Stimulated activated CD4-positive, alpha-beta T cell treated with anti-CD3 and anti-CD28 coated beads, Interleukin-12 subunit alpha, Interleukin-12 subunit beta, amount 100 ng/mL, for 24 hours (primary cell): Measurements from ENCODE around the gene CDON.
A peak's percentile ranks its signal among the peaks of the same experiment; 100 is the strongest.
"Not testable (repeated sequence)": the region's sequence is repeated elsewhere in the genome, so short reads cannot be mapped to it uniquely, and the experiment has no call there.

Source experiments
- DNase-seq, 2 experiments: peaks; one replicate each; pipeline ENCODE4 v3.0.0-alpha.2; 2020; ENCODE audit warnings: low read depth in 2 of 2

The CDON gene

DNA sequence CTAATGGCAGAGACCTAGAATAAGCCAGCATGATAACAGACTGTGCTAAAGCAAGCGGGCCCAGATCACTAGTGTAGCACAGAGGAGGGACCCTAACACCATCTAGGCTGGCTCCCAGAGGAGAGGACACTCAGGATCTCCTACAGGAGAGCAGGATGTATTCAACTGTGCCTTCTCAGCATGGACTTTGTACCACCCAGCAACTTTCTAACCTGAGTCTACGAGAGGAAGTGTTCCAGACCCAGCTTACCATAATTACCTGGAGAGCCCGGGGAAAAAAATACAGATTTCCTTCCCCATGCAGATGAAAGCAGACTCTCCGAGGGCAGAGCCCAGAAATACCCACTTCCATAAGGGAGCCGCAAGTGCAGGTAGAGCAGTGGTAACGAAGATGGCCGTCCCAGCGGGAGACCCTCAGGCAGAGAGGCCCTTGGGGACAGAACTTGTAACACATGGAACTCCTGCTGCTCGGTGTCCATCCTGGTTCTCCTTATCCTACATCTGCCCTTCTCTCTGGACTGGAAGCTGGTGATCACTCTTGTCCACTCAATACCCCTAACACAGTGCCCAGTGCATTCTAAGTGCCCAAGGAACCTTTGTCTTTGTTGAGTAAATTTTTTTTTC lies 138.2 kb downstream of the CDON start:
- no peak for DNase-seq

DNA sequence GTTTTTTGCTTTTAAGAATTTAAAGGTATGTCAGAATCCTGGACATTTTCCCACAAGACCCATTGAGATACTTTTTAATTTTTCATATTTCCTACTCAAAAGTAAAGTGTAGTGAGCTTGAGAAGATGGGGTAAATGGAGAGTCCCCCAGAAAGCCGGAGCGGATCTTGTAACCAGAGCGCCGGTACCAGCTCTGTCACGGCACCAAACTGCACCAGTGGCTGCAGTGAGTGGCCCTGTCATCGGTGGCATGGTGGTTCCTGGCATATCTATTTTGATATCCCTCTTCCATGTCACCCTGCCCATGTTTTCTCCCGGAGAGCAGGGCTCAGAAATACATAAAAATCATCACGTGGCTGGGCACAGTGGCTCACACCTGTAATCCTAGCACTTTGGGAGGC lies 139.0 kb downstream of the CDON start:
- no peak for DNase-seq

DNA sequence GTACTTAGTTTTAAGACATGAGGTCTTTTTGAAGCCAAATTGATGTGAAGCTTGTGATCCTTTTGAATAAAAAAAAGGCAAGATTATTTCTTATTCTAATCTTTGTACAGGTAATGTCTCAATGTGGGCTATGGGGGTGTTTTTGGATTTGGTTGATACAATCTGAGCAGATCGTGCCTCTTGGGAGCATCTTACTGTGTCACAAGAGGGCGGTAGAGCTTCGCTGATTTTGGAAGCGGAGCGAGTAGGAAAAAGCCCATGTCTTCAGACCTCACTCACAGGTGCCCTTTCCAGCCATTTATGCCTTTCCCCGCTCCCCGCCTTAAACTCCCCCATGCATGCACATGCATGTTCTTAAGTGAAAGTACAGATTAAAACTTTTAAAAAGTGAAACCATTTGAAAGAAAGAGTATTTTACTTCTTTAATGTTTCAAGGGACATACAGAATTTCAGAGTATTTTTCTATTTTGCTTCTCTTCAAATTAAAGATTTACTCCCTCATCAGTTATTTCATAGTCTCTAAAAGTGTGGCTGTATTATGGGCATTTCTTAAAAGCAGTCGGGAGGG lies 139.6 kb downstream of the CDON start:
- peak in 1 of 2 experiments; percentile 41 for DNase-seq

DNA sequence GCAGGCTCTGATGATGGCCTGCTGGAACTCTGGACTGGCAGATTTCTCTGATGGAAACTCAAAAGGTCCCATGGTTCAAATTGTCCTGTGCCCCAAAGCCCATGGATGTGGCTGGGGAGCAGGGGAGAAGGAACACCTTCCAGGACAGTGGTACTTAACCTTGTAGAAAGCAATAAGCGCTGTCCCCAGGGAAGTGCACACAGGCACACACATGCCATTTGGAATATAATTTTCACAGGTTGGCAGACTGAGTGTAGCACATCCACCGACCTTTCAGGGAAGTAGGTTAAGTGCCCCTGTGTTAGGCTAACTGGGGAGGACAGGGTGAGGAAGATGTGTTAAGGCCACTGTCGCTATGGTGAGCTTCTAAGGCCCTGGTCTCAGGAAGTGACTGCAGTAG lies 140.5 kb downstream of the CDON start:
- DNase-seq: no peak

DNA sequence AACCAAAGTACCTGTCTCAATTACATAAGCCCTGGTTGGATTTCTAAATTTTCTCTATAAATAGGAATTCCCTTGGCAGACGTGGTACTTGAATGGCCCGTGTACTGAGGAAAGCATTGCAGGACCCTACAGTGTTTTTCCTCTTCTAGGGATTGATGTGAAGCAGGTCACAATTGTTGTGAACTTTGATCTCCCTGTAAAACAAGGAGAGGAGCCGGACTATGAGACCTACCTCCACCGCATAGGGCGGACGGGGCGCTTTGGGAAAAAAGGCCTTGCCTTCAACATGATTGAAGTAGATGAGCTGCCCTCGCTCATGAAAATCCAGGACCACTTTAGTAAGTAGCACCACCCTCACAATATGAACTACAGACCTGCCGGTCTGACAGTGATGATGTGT lies 141.6 kb downstream of the CDON start:
- DNase-seq: no peak

DNA sequence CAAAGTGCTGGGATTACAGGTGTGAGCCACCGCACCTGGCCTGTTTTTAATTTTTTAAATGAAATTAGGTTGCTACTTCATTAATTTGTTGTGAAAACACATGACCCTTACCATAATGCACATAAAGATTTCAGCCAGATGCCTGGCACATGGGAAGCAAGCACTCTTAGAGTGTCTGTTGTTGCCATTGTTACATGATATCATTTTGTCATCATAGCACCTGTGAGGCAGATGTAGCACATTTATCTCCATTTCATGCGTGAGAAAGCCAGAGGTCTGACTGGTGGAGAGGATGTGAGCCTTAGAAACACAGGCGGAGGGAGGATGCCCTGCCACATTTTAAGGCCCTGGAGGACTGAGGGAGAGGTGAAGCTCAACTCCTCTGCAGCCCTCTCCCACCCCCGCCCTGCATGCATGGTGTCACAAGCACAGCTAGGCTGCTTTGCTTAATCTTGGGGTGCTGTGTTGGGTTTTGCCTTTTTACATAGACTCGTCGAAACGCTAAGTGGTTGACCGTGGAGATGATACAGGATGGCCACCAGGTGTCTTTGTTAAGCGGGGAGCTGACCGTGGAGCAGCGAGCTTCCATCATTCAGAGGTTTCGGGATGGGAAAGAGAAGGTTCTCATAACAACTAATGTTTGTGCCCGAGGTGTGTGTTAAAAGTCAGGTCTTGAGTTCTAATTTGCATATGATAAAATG lies 144.4 kb downstream of the CDON start:
- DNase-seq: no peak

DNA sequence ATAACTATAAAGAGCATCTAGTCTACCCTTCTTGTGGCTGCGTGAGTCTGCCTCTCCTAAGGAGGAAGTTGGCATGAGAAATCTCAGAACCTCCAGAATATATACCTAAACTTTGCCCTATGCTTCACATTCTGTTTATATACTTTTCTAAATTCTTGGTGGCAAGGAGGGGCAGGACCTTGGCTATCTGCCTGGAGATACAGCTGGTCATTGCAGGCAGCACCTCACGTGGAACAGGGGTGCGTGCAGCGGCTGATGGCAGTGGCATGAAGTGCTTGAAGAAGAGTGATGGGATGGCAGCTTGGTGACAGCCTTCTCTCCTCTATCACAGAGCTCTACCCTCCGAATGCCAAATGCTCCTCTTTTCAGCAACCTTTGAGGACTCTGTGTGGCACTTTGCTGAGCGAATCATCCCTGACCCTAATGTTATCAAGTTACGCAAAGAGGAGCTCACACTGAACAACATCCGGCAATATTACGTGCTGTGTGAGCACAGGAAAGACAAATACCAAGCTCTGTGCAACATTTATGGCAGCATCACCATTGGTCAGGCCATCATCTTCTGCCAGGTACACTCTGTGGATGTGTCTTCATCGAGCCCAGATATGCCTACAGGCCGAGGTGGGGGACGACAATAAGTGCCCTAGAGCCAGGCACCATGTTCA lies 145.9 kb downstream of the CDON start:
- no peak for DNase-seq

DNA sequence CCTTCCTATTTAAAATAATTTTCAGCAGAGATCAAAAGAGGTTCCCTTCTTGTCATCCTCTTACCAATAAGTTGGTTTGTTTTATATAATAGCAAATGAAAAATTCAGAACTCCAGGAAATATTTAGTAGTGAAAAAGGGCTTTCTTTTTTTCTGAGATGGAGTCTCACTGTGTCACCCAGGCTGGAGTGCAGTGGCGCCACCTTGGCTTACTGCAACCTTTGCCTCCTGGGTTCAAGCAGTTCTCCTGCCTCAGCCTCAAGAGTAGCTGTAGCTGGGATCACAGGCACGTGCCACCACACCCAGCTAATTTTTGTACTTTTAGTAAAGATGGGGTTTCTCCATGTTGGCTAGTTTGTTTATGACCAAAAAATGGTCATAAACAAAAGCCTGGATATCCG lies 148.1 kb downstream of the CDON start:
- not testable (repeated sequence) for DNase-seq

DNA sequence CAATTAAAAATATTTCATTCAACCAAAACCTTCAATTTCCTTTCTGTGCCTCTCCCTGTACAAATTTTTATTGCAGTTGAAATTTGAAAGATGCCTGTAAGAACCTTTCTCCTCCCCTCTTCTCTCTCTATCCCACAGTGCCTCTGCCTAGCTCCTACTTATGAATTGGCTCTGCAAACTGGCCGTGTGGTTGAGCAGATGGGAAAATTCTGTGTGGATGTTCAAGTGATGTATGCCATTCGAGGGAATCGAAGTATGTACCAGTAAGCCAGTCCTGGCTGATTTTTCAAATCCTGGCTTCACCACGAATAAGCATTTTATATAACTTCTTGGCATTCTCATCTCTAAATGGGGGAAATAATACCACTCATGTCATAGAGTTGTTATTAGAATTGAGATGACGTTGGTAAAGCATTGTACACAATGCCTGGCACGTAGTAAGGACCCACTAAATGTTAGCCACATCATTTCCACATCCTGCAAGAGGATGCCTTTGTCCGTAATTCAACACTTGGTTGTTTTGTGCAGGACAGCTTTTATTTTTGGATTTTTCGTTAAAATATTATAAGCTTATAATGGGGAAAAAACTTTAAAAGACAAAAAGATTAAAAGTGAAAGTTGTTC lies 152.3 kb downstream of the CDON start:
- DNase-seq: no peak
